GM21447 (cell line): ENCODE results near the gene KCNK1.

Experiments
- ATAC-seq: cut with Tn5 transposase; IDR thresholded peaks from one replicate; pipeline ENCODE4 v1.9.1; 2021; ENCODE audit not compliant: unreplicated experiment

KCNK1 gene

GRCh38 chr1:233635765-233636502 lies 22.0 kb downstream of the KCNK1 start:
- ATAC-seq = no peak

DNA sequence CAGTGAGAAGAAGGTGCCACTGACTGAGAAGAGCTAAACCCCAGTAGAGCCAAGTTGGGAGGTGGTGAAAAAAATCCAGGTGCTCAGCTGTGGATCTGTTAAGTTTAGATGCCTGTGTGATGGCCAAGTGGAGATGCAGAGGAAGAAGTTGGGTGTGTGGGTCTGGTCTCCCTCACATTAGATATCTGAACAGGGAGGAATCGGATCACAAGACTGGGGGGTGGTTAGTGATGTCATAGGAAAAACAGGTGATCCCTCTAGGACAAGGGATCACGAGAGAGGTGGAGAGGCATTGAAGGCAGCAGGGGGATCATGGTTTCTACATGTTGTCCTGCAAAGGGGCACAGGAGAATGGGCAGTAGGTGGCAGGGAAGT lies 22.6 kb downstream of the KCNK1 start:
- no peak for ATAC-seq

- no peak for ATAC-seq
These were observed 24.6 kb downstream of the KCNK1 start for GRCh38 chr1:233638513-233638912.

DNA sequence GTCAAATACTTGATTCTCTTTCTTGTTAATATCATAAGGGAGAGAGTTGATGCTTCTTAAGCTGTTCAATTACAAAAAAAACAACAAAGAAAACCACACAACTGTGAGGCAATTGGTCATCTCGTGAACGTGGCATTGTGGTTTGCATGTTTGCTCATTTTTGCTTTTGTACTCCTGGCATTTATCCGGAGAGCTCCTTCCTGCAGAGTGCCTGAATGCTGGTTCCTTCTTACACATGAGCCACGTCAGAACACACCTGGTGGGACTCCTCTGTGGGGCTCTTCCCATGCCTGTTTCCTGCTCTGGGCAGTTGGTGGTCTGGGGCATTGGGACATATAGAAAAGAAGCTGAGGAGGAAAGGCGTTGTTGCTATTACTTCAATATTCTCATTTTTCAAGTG lies 25.7 kb downstream of the KCNK1 start:
- ATAC-seq = no peak

GRCh38 chr1:233640179-233640578 lies 26.3 kb downstream of the KCNK1 start:
- ATAC-seq = no peak

- no peak for ATAC-seq
These were observed 27.1 kb downstream of the KCNK1 start for GRCh38 chr1:233641029-233641428.

DNA sequence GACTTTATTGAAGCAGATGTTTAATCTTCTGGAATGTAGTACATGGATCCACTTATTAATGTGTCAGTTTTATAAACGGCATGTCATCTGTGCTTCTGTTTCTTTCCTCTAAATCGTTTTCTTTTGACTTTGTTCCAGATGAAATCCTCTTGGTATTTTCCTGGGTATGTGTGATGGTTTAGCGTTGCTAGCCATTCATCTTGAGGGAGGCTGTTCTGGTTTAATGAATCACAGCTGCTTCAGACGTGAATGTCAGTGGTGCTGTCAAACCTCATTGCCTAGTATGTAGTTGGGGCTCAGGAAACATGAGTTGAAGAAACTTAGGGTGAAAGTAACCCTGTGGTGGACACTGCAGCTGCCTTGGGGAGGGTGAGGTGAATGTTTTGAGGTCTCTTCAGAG lies 33.2 kb downstream of the KCNK1 start:
- no peak for ATAC-seq

DNA sequence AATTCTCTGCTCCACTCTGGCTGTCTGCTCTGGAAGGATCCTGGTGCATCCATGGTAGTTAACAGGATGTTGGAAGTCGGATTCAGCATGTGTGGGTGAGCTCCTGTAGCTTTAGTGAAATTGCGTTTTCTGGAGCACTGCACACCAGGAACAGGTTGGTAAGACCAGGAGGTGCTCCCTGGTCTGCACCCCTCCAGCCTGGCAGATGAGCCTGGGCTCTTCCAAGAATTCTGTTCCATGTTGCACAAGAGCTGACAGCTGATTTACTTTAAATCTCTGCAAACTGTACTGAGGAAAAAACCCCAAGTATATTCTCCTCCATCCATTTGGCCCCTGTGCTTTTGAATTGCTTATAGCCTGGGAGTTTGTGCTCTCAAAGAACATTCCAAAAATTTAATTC lies 33.7 kb downstream of the KCNK1 start:
- no peak for ATAC-seq

- no peak for ATAC-seq
These were observed 37.2 kb downstream of the KCNK1 start for GRCh38 chr1:233651061-233651460.

GRCh38 chr1:233651563-233652233 lies 37.8 kb downstream of the KCNK1 start:
- ATAC-seq = no peak

DNA sequence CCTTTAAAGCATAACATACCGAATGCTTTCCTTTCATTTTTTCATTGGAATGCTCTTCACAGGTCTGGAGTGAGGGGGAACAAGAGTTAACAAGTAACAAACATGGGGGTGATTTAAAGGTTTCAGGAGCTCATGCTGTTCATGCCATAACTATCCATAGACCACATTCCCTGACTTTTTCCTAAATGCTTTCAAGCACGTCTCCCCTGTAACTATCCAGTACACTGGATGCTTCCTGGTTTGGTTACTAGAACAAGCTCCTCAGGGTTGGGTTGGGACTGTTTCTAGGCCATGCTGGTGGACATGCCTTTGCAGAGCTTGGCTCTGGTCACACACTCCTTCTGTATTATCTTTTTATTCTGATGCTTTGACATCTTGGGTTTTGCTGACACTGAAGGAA lies 38.6 kb downstream of the KCNK1 start:
- no peak for ATAC-seq

GRCh38 chr1:233654658-233655280 lies 40.9 kb downstream of the KCNK1 start:
- ATAC-seq = no peak

- no peak for ATAC-seq
These were observed 41.4 kb downstream of the KCNK1 start for GRCh38 chr1:233655301-233655740.

- ATAC-seq = no peak
These were observed 42.2 kb downstream of the KCNK1 start for GRCh38 chr1:233656032-233656635.

DNA sequence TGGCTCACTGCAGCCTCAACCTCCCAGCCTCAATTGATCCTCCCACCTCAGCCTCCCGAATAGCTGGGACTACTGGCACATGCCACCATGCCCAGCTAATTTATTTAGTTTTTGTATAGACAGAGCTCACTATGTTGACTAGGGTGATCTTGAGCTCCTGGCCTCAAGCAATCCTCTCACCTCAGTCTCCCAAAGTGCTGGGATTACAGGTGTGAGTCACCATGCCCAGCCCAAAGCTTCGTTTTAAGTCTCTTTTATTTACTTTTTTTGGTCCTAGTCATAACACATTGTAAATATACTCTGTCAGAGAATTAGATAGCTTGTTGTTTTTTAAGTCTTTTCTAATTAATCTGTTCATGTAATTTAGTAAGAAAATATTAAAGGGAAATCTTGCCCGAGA lies 42.8 kb downstream of the KCNK1 start:
- ATAC-seq = no peak

- no peak for ATAC-seq
These were observed 43.6 kb downstream of the KCNK1 start for GRCh38 chr1:233657466-233657865.

DNA sequence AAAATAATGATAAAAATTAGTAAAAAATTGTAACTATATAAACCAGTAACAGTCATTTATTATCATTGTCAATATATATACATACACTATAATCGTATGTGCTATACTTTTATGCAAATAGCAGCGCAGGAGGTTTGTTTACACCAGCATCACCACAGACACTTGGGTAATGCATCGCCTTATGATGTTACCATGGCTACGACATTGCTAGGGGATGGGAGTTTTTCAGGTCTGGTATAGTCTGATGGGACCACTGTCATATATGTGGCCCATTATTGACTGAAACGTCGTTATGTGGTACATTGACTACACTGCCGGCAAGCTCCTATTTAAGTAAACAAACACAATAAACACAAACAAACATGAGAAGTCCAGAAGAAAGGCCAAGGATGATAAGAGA lies 45.6 kb downstream of the KCNK1 start:
- no peak for ATAC-seq

- no peak for ATAC-seq
These were observed 47.7 kb downstream of the KCNK1 start for GRCh38 chr1:233661376-233662159.

DNA sequence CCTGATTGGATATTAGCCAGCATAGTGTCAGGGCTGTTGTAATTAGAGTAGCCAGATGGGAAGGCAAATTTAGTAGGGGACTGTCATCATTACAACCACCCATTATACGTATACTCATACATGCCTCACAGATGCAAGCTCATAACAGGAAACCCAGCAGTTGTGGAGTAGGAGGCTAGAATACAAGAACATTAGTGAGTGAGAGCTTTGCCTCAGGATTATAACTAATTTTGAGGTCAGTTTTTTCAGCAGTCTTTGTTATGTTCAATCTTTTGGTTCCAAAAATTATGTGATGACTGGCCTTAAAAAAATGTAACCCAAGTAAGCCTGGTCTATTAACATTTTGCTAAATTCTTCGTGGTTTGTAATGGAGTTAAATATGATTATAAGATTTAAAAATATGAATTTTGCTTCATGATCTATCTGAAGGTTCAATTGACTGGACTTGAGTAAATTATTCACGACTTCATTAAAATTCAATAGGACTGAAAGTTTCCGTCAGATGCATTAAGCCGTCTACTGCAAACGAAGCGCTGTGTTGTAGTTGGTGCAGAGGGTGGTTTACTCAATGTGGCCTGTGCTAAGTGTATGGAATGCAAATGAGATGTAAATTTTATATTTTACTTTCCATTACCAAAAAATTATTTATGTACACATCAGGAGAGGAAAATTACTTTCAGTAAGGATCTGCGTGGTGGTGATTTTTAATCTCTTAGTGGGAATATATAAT lies 48.8 kb downstream of the KCNK1 start:
- no peak for ATAC-seq

GRCh38 chr1:233664253-233664652 lies 50.3 kb downstream of the KCNK1 start:
- no peak for ATAC-seq
